T1000 (cell line): ENCODE measurements around the gene UBXN11.
"Not testable (repeated sequence)": the region's sequence is repeated elsewhere in the genome, so short reads cannot be mapped to it uniquely, and the experiment has no call there.

Source experiments
- DNase-seq: peaks from one replicate; lab custom pipeline; 2025; ENCODE audit warnings: mixed read lengths; lab: John Stamatoyannopoulos, UW

Gene UBXN11

DNA sequence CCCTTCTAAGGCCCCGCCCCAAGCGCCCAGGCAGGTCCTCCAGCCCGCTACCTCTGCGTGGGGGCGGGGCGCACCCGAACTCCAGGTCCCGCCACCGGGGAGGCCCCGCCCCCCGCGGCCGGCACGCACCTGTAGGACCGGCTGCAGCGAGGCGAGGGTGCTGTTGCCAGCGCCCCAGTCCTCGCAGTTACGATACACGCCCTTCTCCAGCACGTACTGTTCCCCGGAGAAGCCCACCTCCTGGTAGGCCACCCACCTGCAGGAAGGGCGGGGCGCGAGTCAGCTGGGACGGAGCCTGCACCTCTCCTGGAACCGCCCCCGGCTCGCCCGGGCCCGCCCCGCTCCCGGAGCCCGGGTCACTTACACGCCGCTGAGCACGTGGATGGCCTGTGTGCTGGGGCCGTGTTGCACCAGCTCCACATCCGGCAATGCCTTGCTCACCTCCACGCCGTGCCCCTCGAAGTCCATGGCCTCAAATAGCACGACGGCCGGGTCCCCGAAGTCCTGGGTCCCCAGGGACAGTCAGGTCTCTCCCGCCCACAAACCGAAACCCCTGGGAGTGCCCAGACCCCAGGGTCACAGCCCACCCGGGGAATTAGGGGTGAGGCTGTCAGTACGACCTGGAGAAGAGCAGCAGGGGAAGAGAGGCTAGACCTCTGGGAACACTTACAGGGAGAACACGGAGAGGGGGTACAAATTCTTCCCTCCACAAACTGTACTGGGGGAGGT lies 30.2 kb upstream of the UBXN11 start:
- DNase-seq, result no peak

DNA sequence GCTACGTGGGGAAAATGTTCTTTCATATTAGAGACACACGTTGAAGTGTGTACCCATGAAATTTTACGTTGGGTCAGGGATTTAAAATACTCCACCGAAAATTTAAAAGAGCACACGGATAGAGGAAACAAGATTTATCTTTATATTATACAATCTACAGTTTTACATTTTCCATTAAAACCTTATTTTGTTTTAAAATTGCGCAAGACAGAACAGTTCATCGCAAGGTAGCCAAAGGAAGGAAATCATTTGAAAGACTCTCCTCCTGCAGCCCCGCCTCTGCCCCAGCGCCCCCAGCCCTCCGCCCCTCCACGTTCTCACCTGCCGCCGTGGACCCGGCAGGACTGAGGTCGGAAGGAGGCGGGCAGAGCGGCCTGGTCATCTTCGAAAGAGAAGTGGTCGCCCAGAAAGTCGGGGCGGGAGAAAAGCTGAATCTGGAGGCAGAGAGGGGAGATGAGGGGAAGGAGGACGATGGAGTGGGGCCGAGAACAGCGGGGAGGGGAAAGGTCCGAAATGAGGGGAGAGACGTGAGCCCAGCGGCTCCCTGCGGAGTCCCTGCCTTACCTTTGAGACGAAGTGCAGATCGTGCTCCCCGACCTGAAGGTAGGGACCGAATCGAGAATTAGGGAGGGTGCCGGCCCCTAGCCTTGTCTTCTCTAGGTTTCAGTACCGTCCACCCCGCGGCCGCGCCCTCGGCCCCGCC lies 29.5 kb upstream of the UBXN11 start:
- DNase-seq, result no peak

DNA sequence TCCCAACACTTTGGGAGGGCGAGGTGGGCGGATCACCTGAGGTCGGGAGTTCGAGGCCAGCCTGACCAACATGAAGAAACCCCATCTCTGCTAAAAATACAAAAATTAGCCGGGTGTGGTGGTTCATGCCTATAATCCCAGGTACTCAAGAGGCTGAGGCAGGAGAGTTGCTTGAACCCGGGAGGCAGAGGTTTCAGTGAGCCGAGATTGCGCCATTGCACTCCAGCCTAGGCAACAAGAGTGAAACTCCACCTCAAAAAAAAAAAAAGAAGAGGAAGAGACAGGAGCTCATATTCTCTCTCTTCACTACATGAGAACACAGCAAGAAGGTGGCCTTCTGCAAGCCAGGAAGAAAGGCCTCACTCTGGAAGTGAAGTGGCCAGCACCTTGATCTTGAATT lies 26.9 kb upstream of the UBXN11 start:
- DNase-seq, result not testable (repeated sequence)

DNA sequence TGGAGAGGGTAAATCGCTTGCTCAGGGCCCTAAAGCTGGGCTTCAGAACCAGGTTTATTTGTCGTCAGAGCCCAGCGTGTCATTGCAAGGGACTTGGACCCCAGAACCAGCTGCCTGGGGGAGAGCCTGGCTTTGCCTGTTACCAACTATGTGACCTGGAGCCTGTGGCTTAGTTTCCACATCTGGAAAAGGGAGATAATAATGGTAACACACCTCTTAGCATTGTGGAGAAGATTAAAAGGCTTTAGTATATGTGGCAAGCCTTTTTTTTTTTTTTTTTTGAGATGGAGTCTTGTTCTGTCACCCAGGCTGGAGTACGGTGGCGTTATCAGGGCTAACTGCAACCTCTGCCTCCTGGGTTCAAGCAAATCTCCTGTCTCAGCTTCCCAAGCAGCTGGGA lies 23.8 kb upstream of the UBXN11 start:
- no peak for DNase-seq

DNA sequence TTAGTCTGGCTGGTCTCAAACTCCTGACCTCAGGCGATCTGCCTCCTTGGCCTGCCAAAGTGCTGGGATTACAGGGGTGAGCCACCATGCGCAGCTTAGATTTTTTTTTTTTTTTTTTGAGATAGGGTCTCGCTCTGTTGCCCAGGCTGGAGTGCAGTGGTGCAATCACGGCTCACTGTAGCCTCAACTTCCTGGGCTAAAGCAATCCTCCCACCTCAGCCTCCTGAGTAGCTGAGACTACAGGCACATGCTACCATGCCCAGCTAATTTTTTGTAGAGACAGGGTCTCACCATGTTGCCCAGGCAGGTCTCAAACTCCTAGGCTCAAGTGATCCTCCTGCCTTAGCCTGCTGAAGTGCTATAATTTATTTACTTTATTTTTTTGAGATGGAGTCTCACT lies 22.9 kb upstream of the UBXN11 start:
- not testable (repeated sequence) for DNase-seq

DNA sequence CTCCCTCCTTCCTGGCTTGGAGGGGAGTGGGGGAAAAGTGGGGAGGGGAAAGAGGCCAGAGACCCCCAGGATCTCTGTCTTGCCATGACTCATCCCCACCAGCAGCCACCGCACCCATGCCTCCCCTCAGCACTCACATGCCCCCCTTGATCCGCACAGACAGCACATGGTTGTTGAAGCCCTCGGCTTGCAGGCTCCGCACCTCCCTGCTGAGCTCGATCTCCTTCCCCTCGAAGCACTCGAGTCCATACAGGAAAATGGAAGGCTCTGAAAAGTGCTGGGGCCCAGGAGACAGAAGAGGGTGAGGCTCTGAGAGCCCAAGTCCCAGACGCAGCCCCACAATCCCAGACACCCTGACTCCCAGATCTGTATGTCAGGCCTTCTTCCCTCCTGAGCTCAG lies 22.2 kb upstream of the UBXN11 start:
- no peak for DNase-seq

DNA sequence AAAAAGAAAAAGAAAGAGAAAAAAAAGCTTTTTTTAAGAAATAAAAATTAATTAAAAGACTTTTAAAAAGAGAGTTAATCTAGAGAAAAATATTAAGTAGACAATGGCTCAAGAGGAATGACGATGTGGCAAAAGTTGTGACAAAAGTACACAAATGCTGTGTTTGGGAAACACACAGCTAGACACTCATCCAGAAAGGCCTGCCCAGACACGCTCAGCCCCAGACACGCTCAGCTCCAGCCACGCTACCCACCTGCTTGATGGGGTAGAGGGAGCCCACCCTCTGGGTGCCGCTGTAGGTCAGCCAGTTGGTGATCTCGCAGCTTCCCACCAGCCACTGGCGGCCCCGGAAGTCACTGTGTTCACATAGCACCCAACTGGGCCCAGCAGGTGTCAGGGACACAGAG lies 21.5 kb upstream of the UBXN11 start:
- DNase-seq, result no peak

DNA sequence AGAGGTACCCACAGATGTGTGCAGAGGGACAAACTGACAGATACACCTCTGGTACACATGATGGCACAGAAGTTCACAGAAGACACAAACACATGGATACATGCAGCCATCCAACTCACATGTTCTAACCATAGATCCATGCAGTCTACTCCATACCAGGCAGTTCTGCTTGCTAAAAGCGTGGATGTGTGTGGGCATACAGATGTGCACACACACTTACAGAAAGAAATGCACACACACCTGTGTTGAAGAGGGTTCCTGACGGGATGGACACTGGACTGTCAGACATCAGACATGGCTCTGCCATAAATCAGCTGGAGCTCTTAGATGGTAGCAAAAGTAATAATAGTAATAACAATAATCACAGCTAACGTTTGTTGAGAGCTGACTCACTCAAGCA lies 18.1 kb upstream of the UBXN11 start:
- no peak for DNase-seq

DNA sequence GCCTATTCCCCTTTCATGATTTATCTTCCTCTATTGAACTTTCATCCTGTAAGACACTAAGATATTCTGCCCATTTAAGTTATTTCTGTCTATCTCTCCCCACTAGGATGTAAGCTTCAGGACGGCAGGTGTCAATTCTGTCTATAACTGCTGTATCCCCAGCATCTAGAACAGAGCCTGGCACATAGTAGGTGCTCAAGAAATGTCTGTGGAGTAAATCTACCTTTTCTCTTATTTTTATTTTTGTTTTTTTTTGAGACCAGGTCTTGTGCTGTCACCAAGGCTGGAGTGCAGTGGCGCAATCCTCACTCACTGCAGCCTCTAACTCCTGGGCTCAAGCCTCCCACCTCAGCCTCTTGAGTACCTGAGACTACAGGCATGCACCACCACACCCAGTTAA lies 16.9 kb upstream of the UBXN11 start:
- no peak for DNase-seq

DNA sequence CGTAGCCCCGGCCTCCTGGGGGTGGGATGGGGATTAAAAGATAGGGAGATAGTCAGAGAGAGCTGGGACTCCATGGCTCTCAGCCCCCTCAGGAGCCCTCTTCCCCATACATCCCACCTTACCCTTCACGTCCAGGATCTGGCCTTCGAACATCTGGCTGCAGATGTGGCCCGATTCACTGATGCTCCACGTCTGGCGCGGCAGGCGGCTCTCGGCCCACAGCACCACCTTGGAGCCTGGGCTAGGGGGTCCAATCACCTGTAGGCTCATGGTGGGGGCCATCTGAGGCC lies 15.6 kb upstream of the UBXN11 start:
- DNase-seq, result no peak

DNA sequence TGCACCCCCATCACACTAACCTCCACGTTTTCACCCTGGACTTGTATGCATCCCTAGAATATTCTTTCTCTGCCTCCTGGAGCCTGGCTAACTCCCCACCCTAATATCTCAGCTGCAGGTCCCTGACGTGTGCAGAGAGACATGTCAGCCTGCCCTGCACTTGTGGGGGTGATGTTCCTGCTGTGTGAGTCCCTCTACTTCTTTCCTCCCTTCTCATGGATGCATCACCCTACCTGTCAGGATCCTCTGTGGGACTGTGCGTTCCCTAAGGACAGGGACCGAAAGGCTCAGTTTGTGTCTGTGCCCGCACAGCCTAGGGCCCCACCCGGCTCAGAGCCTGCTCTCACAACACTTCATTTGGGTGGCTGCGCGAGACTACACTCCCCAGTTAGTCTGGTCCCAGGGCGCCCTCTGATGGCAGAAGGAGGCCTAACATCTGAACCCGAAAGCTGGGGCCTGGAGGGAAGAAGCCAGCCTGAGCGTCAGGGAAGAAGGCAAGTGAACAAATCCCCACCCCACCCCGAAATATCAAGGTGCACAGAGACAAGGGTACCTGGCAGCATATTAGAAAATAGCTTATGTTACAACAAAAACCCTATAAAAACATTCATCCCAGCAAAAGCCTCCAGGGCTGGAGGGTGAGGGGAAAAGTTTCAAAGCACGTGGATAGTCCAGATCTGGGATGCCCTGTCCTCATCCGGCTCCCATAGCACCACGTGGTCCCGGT lies 15.0 kb upstream of the UBXN11 start:
- peak; percentile 78 for DNase-seq

DNA sequence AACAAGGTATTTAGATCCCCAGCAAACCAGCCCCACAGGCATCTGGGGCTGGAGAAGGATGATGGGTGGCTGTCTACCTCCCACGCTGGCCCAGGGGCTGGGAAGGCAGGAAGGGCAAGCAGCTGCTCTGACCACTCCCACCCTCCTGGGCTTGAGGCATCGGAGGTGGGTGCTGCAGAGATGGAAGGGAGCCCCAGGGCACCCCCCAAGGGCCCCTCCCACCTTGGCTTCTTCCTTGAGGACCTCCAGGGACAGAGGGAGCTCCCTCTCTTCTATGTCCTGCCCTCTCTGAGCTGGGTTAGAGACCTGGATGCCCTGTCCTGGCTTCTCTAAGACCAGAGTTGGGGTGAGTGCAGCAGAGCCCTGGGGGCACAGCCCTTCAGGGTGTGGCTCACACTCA lies 14.5 kb upstream of the UBXN11 start:
- no peak for DNase-seq

DNA sequence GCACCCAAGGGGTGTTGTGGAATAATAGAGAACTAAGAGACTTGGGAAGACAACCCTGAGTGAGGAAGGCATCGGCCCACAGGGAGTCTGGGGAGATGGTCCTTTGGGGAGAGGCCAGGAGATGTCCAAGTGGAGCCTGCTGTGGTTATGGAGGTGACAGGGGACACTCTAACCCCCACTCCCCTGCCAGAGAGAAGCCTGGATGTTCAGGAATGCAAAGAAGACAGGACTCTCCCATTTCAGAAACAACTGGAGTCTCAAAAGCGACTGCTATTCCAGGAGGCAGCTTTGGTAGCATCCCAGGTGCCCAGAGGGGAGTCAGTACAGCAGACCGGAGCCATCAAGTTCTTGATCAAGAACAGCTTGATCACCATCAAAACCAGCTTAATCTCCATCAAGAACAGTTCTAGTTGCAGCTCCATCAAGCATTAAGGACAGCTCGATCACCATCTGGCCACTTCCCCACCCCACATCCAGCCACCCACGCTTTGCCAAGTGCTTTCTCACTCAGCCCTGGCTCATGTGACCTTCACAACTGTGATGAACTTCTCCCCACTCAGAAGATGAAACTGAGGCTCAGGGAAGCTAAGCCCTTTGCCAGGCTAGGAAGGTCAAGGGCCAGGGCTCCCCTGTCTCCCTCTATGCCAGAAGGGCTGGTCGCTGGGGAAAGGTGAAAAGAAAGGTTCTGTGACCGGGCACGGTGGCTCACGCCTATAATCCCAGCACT lies 12.1 kb upstream of the UBXN11 start:
- DNase-seq, result no peak

DNA sequence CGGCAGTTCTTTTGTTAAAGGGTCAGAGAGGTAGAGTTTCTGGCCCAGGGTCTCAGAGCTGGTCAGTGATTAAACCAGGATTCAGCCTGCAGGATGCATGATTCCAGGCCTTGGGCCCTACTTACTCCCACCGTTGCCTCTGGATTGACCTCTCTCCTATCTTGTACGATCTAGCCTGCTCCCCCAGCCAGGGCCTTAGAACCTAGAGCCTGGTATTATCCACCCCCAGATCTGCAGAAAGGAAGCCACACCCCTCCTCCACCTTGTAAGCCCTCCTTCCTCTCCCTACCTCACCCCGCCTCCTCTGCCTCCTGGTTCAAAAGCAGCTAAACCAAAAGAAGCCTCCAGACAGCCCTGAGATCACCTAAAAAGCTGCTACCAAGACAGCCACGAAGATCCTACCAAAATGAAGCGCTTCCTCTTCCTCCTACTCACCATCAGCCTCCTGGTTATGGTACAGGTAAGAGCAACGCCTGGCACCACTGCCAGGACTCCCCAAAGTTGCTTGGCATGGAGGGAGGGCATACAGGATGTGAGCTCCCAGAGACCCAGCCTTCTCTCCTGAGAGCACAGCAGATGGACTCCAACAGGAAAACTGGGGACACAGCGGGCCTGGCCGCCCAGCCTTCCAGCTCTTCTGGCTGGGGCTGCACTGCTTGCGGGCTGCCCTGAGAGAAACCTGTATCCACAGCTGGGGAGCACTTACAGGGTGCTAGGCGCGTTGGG lies 11.3 kb upstream of the UBXN11 start, which contains the start of gene CD52:
CD52 (plus strand) TSS at position 347 of the 726 bp plus-strand sequence; CDS start at position 407, 60 bp downstream.
- DNase-seq, result no peak

DNA sequence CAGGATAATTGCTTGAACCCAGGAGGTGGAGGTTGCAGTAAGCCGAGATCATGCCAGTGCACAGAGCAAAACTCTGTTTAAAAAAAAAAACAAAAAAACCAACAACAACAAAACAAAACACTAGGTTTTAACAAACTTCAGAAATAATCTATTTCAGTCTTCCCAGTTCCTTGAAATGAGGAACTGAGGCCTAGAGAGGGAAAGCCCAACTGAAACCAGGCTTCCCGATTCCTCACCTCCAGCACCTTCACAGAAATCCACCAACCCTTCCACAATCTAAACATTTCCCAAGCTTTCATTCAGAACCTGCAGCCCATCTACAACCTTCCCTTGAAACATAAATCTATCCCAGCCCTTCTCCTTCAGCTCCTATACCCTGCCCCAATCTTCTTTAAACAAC lies 10.7 kb upstream of the UBXN11 start:
- no peak for DNase-seq

DNA sequence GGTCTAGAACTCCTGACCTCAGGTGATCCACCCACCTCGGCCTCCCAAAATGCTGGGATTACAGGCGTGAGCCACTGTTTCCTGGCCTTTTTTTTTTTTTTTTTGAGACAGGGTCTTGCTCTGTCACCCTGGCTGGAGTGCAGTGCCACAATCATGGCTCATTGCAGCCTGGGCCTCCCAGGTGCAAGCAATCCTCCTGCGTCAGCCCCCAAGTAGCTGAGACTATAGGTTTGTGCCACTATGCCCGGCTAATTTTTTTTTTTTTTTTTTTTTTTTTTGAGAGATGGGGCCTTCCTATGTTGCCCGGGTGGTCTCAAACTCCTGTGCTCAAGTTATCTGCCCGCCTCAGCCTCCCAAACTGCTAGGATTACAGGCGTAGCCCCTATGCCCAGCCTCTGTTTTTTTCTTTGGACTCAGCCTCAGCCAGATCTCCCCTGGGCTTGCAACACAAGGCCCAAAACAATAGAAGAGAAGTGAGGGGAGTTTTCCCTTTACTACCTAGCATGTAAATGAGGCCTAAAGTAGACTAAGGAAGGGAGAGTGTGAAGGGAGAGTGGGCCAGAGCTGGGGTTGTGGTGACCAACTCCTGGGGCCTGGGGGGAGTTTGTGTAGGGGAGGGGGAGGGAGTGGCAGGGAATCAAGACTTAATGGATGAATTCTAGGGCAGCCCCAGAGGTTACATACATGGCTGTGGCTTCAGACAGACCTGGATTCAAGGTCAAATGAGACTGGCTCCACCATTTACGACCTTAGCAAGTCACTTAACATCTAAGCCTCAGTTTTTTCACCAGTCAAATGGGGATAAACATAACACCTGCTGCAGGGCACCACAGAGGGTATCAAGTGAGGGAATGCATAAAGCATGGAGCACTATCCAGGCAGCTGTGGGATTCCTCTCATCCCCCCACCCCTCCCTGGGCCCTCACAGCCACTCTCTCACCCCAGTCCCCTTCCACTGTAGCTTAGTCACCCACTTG lies 9.7 kb upstream of the UBXN11 start:
- DNase-seq, result no peak

DNA sequence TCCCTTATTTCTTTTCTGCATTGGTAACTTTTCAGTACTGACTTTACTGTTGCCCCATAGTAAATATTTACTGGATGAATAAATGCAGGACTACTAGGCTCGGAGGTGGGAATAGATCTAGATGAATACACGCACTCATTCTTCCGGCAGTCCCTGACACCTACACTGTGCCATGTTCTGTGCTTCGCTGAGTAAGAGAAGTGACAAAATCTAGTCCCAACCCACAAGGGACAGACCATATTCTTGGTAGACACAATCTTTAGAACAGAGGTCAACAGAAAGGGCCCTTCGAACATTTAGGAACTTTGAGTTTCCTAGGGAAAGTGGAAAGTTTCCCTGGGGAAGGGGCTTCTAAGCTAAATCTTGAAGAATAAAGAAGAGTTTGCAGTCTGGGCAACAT lies 8.1 kb upstream of the UBXN11 start:
- DNase-seq, result no peak

DNA sequence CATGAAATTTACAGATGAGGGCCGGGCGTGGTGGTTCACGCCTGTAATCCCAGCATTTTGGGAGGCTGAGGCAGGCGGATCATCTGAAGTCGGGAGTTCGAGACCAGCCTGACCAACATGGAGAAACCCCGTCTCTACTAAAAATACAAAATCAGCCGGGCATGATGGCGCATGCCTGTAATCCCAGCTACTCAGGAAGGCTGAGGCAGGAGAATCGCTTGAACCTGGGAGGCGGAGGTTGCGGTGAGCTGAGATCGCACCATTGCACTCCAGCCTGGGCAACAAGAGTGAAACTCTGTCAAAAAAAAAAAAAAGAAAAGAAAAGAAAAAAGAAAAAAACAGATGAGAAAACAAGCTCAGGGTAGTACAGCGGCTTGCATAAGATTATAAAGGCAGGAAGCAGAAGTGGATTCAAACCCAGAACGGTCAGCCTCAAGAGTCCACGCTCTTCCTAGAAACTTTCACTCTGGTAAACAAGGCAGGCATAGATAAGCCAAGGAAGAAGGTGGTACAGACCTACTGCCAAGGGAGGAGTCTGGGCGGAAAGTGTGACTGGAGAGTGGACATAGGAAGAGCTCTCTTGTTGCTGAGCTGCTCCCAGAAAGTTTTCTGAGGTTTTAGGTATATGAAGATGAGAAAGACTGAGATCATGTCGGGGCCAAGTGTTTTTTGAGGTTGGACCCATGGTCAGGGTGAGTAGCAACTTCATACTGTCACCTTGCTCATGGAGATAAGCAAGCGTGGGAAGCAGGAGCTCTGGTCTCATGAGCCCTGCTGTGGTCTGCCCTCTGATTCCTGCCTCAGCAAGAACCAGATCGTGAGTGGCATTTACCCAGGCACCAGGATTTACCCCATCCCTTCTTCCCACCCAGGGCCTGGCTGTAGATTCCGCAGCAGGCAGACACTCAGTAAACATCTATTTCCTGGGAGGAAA lies 1.8 kb upstream of the UBXN11 start:
- DNase-seq, result not testable (repeated sequence)

DNA sequence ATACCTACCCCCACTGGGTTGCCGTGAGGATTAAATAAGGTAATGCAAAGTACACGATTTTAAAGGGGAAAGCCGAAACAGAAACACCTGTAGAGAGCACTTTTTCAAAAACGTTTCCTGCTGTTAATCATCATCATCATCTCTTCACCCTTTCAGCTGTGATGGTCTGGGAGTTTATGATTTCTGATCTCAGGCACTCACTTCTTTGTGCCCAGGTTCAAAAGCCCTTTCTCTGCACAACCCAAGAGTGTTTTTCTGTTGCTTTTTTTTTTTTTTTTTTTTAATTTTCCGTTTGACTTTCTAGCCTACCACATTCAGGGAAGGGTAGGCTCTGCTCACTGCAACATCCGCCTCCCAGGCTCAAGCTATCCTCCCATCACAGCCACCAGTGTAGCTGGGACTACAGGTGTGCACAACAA lies 936 bp upstream of the UBXN11 start:
- DNase-seq, result no peak
